HG03108 (cell line): ENCODE results near the gene NAPEPLD.
A peak's percentile ranks its signal among the peaks of the same experiment; 100 is the strongest.
"Not testable (repeated sequence)": the region's sequence is repeated elsewhere in the genome, so short reads cannot be mapped to it uniquely, and the experiment has no call there.

ENCODE experiments used
- ATAC-seq: cut with Tn5 transposase; IDR thresholded peaks from one replicate; pipeline ENCODE4 v1.9.1; 2021; ENCODE audit warnings: moderate library complexity; ENCODE audit not compliant: unreplicated experiment

Gene NAPEPLD

GRCh38 chr7:103114576-103115008 lies 34.3 kb downstream of the NAPEPLD start:
- ATAC-seq = no peak

- ATAC-seq = no peak
Measured at GRCh38 chr7:103113164-103113563, 35.7 kb downstream of the NAPEPLD start.

GRCh38 chr7:103106703-103107070 lies 42.2 kb downstream of the NAPEPLD start:
- ATAC-seq = not testable (repeated sequence)

GRCh38 chr7:103106005-103106702 lies 42.7 kb downstream of the NAPEPLD start:
- ATAC-seq = no peak

- ATAC-seq = no peak
Measured at GRCh38 chr7:103101543-103101942, 47.4 kb downstream of the NAPEPLD start.

GRCh38 chr7:103100348-103100747 lies 48.6 kb downstream of the NAPEPLD start:
- no peak for ATAC-seq

GRCh38 chr7:103097041-103097440 lies 51.9 kb downstream of the NAPEPLD start:
- ATAC-seq = no peak

GRCh38 chr7:103095558-103095957 lies 53.3 kb downstream of the NAPEPLD start:
- ATAC-seq = not testable (repeated sequence)

- ATAC-seq = no peak
Measured at GRCh38 chr7:103094102-103094501, 54.8 kb downstream of the NAPEPLD start.

GRCh38 chr7:103093429-103093828 lies 55.5 kb downstream of the NAPEPLD start:
- no peak for ATAC-seq

- not testable (repeated sequence) for ATAC-seq
Measured at GRCh38 chr7:103092321-103092720, 56.6 kb downstream of the NAPEPLD start.

- no peak for ATAC-seq
Measured at GRCh38 chr7:103083210-103083609, 65.7 kb downstream of the NAPEPLD start.

- no peak for ATAC-seq
Measured at GRCh38 chr7:103082497-103082896, 66.4 kb downstream of the NAPEPLD start.

GRCh38 chr7:103080923-103081322 lies 68.0 kb downstream of the NAPEPLD start:
- ATAC-seq = no peak

- no peak for ATAC-seq
Measured at GRCh38 chr7:103079836-103080235, 69.1 kb downstream of the NAPEPLD start.

- not testable (repeated sequence) for ATAC-seq
Measured at GRCh38 chr7:103078226-103078625, 70.7 kb downstream of the NAPEPLD start.

GRCh38 chr7:103077318-103077717 lies 71.6 kb downstream of the NAPEPLD start:
- no peak for ATAC-seq

GRCh38 chr7:103076764-103077163 lies 72.1 kb downstream of the NAPEPLD start:
- no peak for ATAC-seq

GRCh38 chr7:103075337-103075918 lies 73.5 kb downstream of the NAPEPLD start:
- peak; percentile 31 for ATAC-seq

GRCh38 chr7:103074519-103075336 lies 74.2 kb downstream of the NAPEPLD start, which contains the start of the genes ARMC10 and FBXL13:
TSS of gene ARMC10 (plus strand) at chr7:103075140. CDS start at chr7:103075273, 133 bp downstream.
TSS of gene FBXL13 (minus strand) at chr7:103074796.
- ATAC-seq = peak; percentile 89

- ATAC-seq = no peak
Measured at GRCh38 chr7:103073989-103074518, 74.8 kb downstream of the NAPEPLD start.
